ENCODE measurements around the gene CGB2.
A peak's percentile ranks its signal among the peaks of the same experiment; 100 is the strongest.
"Not testable (repeated sequence)": the region's sequence is repeated elsewhere in the genome, so short reads cannot be mapped to it uniquely, and the experiment has no call there.

The CGB2 gene

DNA sequence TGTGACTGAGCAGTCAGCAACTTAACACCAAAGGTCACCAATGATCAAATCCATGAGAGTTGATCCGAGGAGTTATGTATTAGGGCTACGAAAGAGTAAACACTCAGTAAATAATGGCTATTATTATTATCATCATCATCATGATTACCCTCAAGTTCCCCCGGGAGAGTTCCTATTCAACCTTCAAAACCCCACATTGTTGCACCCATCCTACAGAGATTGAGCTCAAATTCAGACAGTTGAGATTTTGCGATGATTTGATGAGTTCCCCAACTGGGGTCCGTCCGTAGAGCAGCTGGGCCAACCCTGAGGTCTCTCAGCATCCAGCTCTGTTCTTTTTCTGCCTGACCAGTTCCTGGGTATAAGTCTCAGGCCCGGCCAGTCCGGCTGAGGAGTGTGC is 6.4 kb downstream of the CGB2 start:
- H3K4me1 ChIP-seq; DNase-seq (ENCODE audit: low spot score in 2 of 2); H3K27me3 ChIP-seq (ENCODE audit: low read depth); H3K4me3 ChIP-seq; H3K36me3 ChIP-seq (replicated peaks); in situ Hi-C loops (cut with MboI; ENCODE audit: low sequenced_read_pairs); H3K9me3 ChIP-seq: not testable (repeated sequence)

DNA sequence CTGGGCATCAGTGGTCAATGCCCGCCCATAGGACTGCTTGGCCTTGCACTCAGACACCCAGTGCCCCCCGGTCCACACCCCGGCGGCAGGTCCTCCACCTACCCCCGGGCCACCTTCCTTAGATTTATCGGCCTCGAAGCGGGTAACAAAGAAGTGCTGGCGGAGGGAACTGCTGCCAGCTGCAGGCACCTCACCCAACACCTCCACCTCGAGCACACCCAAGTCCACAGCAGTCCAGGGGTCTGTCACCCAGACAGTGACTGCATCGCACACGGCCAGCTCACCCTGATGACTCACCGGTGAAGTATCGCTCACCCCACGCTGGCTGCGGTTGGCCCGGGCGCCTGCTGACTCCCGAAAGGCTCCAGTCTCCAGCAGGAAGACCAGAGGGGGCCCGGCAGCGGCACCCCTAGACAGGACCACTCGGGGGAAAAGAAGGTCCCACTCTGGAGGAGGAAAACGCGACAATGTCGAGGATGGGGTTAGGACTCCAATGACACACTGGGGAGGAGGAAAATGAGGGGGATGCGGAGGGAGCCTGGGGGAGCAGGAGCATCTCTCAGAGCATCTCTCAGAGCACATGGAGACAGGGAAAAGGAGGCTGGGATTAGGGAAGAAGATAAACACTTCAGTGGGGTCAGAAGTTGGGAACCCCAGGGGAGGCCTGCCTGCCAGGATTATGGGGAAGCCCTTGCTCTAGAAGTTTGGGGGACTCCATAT is 7.0 kb downstream of the CGB2 start:
- H3K27me3 ChIP-seq (ENCODE audit: low read depth); H3K4me3 ChIP-seq; in situ Hi-C loops (cut with MboI; ENCODE audit: low sequenced_read_pairs); H3K9me3 ChIP-seq; H3K4me1 ChIP-seq; DNase-seq (ENCODE audit: low spot score in 2 of 2); H3K36me3 ChIP-seq (replicated peaks): not testable (repeated sequence)

DNA sequence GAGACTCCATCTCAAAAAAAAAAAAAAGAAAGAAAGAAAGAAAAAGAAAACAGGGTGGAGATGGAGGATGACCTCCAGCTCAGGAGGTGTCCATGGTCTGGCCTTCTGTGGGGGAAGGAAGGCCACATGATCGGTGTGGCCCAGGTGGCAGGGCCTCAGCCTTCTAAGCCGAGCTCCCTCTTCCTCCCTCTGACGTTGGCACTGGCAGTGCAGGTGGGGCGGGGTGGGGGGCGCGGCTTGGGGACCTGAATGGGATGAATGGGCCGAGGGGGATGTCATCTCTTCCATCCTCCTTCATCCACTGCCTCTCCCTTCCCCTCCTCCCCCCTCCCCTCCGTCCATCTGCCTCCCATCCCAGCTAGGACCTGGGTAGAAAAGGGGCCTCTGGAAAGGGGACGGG is 8.0 kb downstream of the CGB2 start:
- in situ Hi-C loops (cut with MboI; ENCODE audit: low sequenced_read_pairs); H3K4me3 ChIP-seq; H3K9me3 ChIP-seq; H3K36me3 ChIP-seq (replicated peaks); H3K27me3 ChIP-seq (ENCODE audit: low read depth); DNase-seq (ENCODE audit: low spot score in 2 of 2); H3K4me1 ChIP-seq: not testable (repeated sequence)

DNA sequence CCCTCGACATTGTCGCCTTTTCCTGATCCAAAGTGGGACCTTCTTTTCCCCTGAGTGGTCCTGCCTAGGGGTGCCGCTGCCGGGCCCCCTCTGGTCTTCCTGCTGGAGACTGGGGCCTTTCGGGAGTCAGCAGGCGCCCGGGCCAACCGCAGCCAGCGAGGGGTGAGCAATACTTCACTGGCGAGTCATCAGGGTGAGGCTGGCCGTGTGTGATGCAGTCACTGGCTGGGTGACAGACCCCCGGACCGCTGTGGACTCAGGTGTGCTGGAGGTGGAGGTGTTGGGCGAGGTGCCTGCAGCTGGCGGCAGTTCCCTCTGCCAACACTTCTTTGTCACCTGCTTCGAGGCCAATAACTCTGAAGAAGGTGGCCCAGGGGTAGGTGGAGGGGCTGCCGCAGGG is 10.5 kb downstream of the CGB2 start:
- in situ Hi-C loops (cut with MboI; ENCODE audit: low sequenced_read_pairs): no loop called here
- no peak for DNase-seq (ENCODE audit: low spot score in 2 of 2)
- Histone ChIP-seq H3K27me3 (ENCODE audit: low read depth) (no peaks in the 10 kb centered on the region), H3K36me3 (replicated peaks) (no peaks in the 10 kb centered on the region), H3K4me1 (no peaks in the 10 kb centered on the region), H3K9me3 (no peaks in the 10 kb centered on the region), H3K4me3 (no peak overlapping the region)

- H3K4me3 ChIP-seq; in situ Hi-C loops (cut with MboI; ENCODE audit: low sequenced_read_pairs): not testable (repeated sequence)
Observed at GRCh38 chr19:49042666-49043065, 11.0 kb downstream of the CGB2 start.

GRCh38 chr19:49043548-49043947 is 11.9 kb downstream of the CGB2 start, which contains the start of gene CGB5:
CGB5 (plus strand) TSS chr19:49043848; CDS start chr19:49044210, 362 bp downstream.
- in situ Hi-C loops (cut with MboI; ENCODE audit: low sequenced_read_pairs); H3K4me1 ChIP-seq; H3K36me3 ChIP-seq (replicated peaks); H3K4me3 ChIP-seq; H3K9me3 ChIP-seq; H3K27me3 ChIP-seq (ENCODE audit: low read depth); DNase-seq (ENCODE audit: low spot score in 2 of 2): not testable (repeated sequence)

More at GRCh38 chr19:49042666-49043065, 11.0 kb downstream of the CGB2 start:
- H3K36me3 ChIP-seq (replicated peaks); DNase-seq (ENCODE audit: low spot score in 2 of 2); H3K27me3 ChIP-seq (ENCODE audit: low read depth); H3K9me3 ChIP-seq; H3K4me1 ChIP-seq: not testable (repeated sequence)

- H3K9me3 ChIP-seq; H3K27me3 ChIP-seq (ENCODE audit: low read depth); in situ Hi-C loops (cut with MboI; ENCODE audit: low sequenced_read_pairs); H3K4me3 ChIP-seq; H3K4me1 ChIP-seq; DNase-seq (ENCODE audit: low spot score in 2 of 2); H3K36me3 ChIP-seq (replicated peaks): not testable (repeated sequence)
Observed at GRCh38 chr19:49049011-49049410, 17.3 kb downstream of the CGB2 start, which contains the start of gene CGB8. CGB8 (minus strand) TSS chr19:49049111; CDS start chr19:49048739, 372 bp downstream.

GRCh38 chr19:49049834-49050233 is 18.1 kb downstream of the CGB2 start:
- in situ Hi-C loops (cut with MboI; ENCODE audit: low sequenced_read_pairs): not testable (repeated sequence)

GRCh38 chr19:49050376-49051033 is 18.8 kb downstream of the CGB2 start:
- H3K27me3 ChIP-seq (ENCODE audit: low read depth); H3K9me3 ChIP-seq; H3K4me1 ChIP-seq; H3K4me3 ChIP-seq; H3K36me3 ChIP-seq (replicated peaks); in situ Hi-C loops (cut with MboI; ENCODE audit: low sequenced_read_pairs); DNase-seq (ENCODE audit: low spot score in 2 of 2): not testable (repeated sequence)

More at GRCh38 chr19:49049834-49050233, 18.1 kb downstream of the CGB2 start:
- not testable (repeated sequence) for H3K4me3 ChIP-seq; H3K36me3 ChIP-seq (replicated peaks); H3K4me1 ChIP-seq; H3K9me3 ChIP-seq; H3K27me3 ChIP-seq (ENCODE audit: low read depth); DNase-seq (ENCODE audit: low spot score in 2 of 2)

DNA sequence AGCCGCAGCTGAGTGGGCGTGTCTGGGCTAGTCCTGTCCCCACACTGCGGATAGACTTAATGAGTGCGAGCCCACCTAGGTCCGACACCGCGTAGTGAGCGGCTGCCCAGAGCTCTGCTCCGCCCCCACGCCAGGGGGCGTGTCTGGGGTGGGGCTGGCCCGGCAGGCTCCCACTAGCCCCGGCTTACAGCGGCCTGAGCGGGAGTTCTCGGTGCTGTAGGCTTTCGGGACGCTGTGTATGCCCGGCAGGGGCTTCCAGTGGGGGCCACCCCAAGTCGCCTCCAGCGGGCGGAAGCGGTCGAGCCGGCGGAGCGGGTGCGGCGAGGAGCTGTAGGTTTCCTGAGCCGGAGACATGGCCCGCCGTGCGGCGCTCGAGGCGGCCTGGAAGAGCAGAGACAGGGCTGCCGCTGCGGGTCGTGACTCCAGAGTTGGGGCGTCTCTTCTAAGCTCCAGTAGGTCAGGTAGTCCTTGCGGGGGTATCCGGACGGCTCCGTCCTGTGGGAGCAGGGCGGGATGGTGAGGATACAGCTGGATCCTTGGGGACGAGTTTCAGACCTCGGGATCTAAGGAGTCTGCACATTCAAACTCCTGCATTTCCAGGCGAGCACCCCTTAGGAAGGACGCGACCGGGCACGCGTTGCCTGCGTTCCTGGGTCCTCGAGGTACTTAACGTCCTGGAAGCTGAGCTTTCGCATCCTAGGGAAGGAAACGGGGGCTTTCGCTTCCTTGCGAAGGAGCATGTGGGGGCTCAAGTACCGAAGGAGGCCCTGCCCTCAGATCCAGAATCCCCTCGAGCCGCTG is 24.6 kb downstream of the CGB2 start:
- no peaks in the 10 kb centered on the region for H3K36me3 ChIP-seq (replicated peaks)
- H3K27me3 ChIP-seq (ENCODE audit: low read depth): no peaks in the 10 kb centered on the region
- in situ Hi-C loops (cut with MboI; ENCODE audit: low sequenced_read_pairs): no loop called here
- peak overlapping the region; percentile 54 for H3K4me3 ChIP-seq
- H3K4me1 ChIP-seq: peaks cover 4% of the 10 kb centered on the region
- peak; percentile 67 to 87 for DNase-seq (ENCODE audit: low spot score in 2 of 2)
- no peaks in the 10 kb centered on the region for H3K9me3 ChIP-seq

DNA sequence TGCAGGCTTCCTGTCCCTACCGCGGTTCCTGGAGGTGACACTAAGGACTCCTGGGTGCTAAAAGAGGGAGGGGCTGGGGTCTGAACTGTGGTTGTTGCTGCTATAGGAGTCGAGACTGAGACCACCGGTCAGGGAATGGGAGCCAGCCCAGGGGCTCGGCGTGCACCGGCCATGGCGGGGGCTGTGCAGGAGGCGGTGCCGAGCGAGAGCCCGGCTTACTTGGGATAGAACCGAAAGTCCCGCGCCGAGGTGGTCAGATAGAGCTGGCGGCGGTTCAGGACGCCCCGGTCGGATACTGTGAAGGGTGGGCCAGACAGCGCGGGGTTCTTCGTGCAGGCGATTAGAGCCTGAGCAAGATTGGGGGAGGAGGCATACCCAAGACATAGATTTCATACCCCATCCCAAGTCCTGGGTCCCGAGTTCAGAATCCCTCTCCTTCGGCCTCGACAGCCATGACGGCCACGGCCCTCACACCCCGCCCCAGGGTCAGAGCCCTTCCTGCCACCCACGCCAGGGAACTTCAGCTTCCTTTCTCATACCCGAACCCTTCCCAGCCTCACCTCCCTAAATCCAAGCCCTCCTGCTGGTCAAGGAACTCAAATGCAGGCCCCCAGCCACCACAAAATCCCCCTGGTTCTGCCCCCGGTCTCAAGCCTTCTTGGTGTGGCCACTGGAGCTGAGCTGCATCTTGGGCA is 25.4 kb downstream of the CGB2 start:
- H3K9me3 ChIP-seq; in situ Hi-C loops (cut with MboI; ENCODE audit: low sequenced_read_pairs); H3K27me3 ChIP-seq (ENCODE audit: low read depth); DNase-seq (ENCODE audit: low spot score in 2 of 2); H3K36me3 ChIP-seq (replicated peaks); H3K4me1 ChIP-seq: not testable (repeated sequence)
- H3K4me3 ChIP-seq: peak overlapping the region; percentile 54

DNA sequence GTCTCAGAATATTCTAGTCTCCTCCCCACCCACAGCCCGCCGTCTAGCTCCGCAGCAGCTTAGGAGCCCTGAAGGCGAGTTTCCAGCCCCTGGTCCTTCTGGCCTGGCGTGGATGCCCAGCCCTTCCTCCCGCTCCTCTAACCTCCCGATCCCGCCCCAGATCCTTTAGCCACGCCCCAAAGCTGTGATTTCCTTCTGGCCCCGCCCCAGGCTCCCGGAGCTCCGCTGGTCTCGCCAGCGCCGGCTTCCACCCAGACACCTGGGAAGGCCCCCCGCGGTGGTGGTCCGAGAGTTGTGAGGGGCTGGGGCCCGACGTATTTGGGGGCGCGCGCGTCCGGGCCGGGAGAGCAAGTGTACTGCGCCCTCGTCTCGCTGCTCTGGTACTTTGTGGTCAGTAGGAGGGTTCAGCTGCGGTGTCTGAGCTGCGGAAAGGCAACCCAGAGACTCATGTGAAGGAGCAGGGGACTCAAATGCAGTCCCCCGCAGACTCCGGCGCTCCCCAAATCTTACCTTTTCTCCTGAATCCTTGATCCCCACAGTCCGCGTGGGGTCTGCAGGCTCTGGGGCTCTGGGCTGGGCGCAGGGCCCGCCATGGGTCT is 26.0 kb downstream of the CGB2 start, which contains the start of gene CGB7:
CGB7 (minus strand) TSS at position 114 of the 599 bp plus-strand sequence. CDS start 2,374 bp downstream, outside the sequence.
- peak in 1 of 2 experiments; percentile 74 for DNase-seq (ENCODE audit: low spot score in 2 of 2)
- peak within 1 kb of the TSS; percentile 54 for H3K4me3 ChIP-seq
- H3K27me3 ChIP-seq (ENCODE audit: low read depth): no peaks in the 10 kb centered on the region
- H3K4me1 ChIP-seq: peaks cover 4% of the 10 kb centered on the region
- in situ Hi-C loops (cut with MboI; ENCODE audit: low sequenced_read_pairs): no loop called here
- H3K9me3 ChIP-seq: no peaks in the 10 kb centered on the region
- H3K36me3 ChIP-seq (replicated peaks): no peaks in the 10 kb centered on the region

- Histone ChIP-seq H3K9me3 (no peaks in the 10 kb centered on the region), H3K4me1 (peaks cover 4% of the 10 kb centered on the region), H3K27me3 (ENCODE audit: low read depth) (no peaks in the 10 kb centered on the region), H3K36me3 (replicated peaks) (no peaks in the 10 kb centered on the region), H3K4me3 (no peak overlapping the region)
- peak in 1 of 2 experiments; percentile 60 for DNase-seq (ENCODE audit: low spot score in 2 of 2)
- in situ Hi-C loops (cut with MboI; ENCODE audit: low sequenced_read_pairs): no loop called here
Observed at GRCh38 chr19:49058562-49058961, 26.9 kb downstream of the CGB2 start.
